ENCODE results near the gene SLC4A4. TPM values are rescaled to one million over a fixed set of nuclear protein-coding genes. Genes with fewer than 3 reads are reported as not detected.

Gene SLC4A4
- total RNA-seq, 1 experiment from 2014 or later = under 0.01 TPM

DNA sequence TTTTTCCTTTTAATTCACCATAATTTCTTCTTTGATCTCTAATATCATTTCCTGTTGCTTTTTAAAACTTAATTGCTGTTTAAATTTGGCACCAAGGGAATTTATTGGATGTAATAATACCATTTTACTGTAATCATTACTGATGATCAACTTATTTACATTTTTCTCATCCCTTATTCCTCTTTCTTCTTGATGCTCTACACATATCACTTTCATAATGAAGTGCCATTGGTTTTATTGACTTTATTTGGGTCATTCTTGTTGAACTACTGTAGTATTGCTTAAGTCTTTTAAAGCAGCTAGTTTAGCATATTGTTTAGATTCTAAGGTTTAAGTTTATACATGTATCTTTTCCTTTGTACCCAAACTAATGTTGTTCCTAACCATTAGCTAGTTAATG is 130.7 kb downstream of the SLC4A4 start:
- no peak for DNase-seq (ENCODE audit: low read depth)

DNA sequence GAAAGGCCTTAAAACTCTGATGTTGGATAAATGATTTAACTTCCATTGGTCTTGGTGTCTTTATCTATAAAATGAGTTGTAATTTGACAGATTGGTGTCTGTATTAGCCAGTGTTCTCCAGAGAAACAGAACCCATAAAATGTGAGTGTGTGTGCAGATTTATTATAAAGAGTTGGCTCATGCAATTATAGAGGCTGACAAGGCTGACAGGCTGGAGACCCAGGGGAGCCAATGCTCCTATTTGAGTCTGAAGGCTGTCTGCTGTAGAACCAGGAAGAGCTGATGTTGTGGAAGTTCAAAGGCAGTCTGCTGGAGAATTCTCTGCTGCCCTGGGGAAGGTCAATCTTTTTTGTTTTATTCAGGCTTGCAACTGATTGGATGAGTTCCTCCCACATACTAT is 131.7 kb downstream of the SLC4A4 start:
- DNase-seq (ENCODE audit: low read depth) = no peak

DNA sequence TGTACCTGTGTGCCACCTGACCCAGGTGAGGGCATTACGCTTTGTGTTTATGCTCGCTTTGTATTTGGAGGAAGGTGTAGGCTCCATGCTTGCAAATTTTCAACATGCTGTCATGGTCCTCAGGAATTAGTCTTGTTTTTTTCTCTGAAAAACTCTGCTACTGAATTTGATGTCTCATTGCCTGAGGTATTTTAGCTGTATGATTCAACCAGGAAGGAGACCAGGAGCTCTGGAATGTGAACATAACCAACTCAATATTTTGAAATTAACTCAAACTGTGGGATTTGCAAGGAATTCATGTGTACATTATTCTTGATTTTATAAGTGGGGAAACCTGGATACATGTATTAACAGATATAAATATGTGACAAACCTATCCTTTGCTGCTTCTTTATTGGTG is 134.1 kb downstream of the SLC4A4 start:
- no peak for DNase-seq (ENCODE audit: low read depth)

DNA sequence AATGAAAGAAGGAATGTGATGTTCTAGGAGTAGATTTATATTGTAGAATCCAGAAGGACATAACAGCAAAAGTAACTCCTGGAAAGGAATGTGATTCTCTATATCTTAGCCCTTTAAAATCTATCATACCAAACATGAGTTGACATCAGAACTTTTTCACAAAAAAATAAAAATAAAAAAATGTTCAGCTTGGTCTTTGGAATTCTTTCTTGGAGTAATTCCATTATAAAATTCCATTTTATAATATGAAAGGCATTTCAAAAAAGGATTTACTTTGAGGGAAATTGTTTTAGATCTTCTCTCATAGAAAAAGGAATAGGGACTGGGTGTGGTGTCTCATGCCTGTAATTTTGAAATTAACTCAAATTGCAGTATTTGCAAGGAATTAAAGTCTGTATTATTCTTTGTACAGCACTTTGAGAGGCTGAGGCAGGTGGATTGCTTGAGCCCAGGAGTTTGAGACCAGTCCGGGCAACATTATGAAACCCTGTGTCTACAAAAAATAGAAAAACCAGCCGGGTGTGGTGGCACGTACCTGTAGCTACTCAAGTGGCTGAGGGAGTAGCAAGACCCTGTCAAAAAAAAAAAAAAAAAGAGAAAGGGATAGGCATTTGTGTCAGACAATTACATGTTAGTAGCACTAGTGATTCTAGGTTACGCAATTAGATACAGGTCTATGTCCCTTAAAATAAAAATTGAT is 134.9 kb downstream of the SLC4A4 start:
- no peak for DNase-seq (ENCODE audit: low read depth)

DNA sequence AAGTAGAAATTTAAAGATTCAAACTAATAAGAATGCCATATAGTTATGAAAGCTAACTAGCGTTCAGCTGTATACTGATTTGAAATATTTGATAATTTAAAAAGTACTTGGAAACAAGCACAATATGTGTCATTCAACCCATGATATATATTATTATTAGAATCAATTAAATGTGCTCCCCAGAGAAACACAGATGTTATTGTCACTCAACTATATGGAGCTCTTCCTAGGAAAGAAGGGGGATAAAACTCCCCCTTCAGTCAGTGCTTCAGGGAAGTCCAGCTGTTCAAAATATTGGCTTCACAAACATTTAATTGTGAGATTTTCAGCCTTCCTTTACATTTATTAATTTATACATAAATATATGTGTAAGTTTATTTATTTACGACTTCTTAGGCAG is 135.9 kb downstream of the SLC4A4 start:
- DNase-seq (ENCODE audit: low read depth) = no peak

DNA sequence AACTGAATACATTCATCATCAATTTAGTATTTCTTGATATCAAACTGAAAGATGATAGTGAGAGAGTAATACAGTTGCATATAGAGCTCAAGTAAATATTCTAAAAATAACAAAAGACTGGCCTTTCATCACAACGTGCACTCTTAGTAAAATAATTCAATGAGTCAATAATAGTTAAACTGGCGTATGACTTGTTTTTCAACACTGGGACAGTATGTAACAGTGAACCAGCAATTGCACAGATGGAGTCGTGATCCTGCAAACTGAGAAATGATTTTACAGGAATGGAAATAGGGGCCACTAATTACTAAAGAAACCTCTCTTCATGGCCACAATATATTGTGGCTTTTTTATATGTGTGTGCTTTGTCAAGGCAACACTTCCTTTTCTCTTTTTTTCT is 137.4 kb downstream of the SLC4A4 start:
- no peak for DNase-seq (ENCODE audit: low read depth)

DNA sequence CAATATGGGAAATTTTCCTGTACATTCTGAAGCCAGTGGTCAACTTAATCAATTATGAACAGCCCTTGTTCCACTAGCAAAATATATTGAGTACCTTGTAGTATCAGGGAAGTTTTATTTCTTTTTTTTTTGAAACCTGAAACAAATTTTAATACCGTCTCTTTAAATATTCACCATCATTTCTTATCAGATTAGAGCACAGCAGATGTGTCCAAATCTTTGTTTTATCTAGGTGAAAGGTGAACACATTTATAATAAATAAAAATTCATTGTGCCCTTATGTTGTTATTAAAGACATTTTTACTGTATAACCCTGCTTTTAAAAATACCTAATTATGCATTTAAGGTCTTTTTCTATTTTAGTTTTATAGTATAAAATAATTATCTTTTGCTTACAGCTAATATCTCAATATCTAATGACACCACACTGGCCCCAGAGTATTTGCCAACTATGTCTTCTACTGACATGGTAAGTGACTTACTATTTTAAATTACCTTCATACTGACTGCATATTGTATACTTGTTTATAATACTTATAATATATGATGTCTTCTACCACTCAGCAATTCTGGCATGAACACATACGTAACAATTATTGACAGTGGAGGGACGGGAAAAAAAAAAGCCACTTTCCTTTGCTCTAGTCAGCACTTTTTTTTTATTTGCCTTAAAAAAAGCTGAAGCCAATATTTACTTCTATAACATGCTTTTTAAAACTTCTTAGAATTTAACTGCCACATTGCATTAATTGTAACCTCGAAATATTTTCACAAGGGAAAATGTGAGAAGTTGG is 147.9 kb downstream of the SLC4A4 start:
- no peak for DNase-seq (ENCODE audit: low read depth)

DNA sequence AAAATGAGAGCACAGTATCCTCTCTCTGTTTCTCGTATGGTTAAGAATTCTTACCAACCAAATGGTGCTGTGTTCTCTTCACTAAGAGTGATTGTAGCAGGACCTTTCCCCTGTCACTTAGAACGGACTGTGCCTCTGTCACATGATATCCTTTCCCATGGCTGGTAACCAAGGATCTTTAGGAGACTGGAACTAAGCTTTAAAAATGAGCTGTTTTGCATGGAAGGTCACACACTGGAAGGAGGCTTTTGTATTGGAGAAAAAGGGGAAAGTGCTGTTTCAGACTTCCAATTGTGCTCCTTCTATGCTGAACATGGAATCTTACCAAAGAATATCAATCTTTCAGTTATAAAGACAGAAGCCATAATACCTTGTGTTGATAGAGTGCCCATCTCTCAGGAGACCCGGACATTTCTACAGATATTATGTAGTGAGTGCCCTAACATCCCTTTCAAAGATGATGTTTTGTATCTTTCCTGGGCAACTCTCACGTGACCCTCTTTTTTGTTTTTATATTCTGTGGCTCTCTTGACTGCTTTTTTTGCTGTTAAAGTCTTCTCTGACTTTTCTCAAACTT is 148.6 kb downstream of the SLC4A4 start:
- DNase-seq (ENCODE audit: low read depth) = no peak

DNA sequence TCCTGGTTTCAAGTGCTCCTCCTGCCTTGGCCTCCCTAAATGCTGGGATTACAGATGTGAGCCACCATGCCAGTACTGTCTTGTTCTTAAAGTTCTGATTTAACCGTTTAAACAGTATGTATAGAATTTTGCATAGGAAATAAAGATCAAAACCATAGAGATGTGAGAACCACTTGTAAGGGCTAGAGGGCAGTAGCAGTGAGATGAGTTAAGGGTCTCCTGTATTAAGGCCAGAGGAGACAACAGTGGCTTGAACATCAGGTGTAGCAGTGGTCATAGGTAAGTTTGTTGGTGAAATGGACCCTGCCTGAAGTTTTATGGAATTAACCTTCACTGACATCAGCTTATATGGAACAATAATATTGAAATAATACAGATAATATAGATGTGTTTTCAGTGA is 155.7 kb downstream of the SLC4A4 start:
- DNase-seq (ENCODE audit: low read depth) = no peak

DNA sequence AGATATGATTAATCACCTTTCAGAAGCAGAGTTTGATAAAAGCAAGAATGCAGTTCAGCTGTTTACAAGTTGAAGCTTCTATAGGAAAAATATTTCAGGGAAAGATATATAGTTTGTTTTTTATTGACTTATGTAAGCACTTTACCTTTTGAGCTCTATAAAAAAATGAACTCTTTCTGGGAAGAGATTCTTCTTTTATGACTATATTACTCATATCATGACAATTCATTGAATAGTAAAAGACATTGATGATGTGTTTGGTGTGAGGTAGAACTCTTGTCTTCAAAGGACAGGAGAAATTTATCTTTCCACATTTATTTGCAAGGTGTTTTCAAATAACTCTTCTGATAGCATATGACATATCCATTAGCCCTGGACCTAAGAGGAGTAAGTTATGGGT is 156.6 kb downstream of the SLC4A4 start:
- DNase-seq (ENCODE audit: low read depth) = no peak

DNA sequence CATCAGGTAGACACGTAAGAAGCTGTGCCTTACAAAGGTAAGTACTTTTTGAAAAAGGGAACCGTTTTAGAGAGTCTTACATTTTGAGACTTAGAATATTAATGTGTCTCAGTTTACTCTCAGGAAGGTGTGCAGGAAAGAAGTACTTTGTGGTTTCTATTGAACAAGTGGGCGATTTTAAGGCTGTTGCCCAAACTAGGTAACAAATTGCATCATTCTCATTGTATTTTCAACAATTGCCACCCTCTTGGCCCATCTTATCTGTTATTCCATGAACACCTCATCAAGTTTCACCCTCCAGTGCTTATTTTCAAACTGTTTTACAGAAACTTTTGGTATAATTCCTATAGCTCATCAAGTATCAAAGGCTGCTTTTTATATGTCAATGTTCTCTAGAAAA is 158.3 kb downstream of the SLC4A4 start:
- no peak for DNase-seq (ENCODE audit: low read depth)

DNA sequence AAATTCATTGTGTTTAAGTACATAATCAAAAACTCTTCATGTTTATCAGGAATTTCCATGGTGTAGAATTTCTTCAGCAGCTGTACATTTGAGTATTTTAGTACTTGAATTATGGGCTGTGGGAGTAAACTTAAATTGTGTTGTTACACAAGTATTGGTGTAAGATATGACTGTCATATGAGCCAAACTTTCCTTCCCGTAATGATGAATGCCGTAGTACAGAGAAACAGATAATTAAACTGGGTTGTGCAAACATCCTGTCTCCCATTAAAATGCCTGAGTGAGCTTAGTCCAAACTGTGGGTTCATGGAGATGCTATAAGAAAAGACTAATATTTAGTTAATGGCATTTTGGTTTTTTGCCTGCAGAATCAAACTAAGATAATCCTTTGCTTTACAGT is 159.2 kb downstream of the SLC4A4 start:
- DNase-seq (ENCODE audit: low read depth) = no peak

DNA sequence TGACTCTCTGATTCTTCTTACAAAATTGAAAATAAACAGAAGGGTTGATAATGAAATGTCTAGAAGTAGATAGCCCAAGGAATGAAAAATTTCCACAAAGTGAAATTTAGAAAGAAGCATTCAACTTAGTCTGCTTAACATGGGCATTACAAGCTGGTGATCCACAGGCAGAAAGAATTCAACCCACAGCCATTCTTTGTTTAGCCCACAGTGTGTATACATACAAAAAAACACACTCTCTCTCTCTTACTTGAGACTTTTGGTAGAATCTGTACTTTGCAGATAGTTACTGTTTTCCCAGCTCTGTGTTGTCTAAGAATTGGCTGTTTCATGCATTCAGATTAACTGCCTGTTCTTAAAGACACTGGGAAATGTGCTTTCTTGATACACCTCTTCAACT is 159.8 kb downstream of the SLC4A4 start:
- no peak for DNase-seq (ENCODE audit: low read depth)

DNA sequence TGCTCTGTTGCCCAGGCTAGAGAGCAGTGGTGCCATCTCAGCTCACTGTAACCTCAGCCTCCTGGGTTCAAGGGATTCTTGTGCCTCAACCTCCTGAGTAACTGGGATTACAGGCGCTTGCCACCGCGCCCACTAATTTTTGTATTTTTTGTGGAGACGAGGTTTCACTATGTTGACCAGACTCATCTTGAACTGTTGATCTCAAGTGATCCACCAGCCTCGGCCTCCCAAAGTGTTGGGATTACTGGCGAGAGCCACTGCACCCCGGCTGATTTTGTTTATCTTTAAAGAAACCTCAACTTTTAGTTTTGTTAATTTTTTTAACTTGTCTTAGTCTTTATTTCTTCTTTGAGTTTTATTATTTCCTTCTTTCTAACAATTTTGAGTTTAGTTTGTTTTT is 163.2 kb downstream of the SLC4A4 start:
- no peak for DNase-seq (ENCODE audit: low read depth)

DNA sequence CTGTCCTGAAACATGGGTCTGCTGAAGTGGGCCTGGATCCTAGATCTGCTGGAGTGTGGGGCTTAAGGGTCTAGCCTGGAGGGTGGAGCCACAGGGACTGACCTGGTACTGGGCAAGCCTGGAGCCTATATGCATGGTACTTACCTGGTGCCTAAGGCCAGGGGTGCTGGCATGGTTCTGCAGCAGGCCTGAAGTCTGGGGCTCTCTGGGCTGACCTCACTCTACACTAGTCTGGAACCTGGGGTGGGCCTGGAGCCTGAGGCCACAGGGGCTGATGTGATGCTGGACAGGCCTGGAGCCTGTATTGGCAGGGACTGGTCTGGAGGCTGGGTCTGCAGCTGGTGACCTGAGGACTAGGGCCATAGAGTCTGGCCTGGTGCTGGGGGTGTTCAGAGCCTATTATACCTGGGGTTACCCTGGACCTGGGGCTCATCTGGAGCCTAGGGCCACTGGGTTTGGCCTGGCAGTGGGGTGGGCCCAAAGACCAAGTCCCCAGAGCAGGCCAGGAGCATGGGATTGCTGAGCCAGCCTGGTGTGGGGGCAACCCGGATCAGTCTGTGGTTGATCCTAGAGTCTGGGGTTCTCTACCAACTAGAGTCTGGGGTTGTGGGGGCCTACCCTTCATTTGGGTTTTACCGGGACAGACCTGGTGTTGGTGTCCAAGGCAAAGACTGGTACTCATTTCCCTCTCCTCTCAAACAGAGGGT is 179.6 kb downstream of the SLC4A4 start:
- DNase-seq (ENCODE audit: low read depth) = no peak

DNA sequence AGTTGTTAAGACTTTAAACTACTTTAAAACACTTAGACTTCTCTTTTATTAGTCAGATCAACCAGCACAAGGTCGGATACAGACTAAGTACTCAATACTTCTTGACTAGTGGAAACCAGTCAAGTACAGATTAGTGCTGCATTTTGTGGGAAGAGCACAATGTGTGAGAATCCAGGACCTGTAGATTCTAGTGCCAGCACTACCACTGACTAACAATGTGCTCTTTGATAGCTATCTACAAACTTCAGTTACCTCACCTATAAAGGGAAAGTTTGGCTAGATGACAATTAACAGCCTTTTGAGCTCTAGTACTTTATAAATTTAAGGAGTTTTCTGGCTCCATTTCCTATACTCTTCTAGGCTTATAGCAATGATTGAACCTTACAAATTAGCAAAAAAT is 181.5 kb downstream of the SLC4A4 start:
- no peak for DNase-seq (ENCODE audit: low read depth)

DNA sequence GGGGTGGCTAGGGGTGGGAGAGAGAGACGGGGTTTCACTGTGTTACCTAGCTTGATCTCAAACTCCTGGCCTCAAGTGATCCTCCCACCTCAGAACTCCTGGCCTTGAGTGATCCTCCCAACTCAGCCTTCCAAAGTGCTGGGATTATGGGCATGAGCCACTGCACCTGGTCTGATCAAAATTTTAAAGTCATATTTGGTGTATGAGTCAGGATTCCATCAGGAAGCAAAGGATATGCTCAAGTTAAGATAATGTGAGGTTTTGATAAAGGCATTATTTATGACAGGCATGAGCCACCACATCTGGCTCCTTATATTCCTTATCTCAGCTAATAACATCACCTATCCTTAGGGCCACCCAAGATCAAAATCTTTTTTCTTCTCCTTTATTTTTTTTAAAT is 182.0 kb downstream of the SLC4A4 start:
- DNase-seq (ENCODE audit: low read depth) = no peak

DNA sequence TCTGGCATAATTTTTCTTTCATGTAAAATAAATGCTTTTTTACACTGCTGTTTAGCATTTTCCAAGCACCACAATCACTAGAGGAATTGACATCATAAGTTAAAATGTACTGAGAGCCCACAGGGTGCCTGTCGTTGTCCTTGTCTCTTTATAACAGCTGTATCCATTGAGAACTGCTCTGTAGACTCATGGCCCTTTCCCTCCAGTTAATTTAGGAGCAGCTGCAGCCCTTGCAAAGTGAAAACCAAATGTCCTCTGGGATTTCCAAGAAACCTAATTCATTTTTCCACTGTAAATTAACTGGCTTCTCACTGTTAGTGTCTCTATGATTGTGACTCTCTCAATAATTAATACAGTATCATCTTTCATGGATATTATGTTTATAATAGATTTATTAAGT is 185.9 kb downstream of the SLC4A4 start:
- no peak for DNase-seq (ENCODE audit: low read depth)

DNA sequence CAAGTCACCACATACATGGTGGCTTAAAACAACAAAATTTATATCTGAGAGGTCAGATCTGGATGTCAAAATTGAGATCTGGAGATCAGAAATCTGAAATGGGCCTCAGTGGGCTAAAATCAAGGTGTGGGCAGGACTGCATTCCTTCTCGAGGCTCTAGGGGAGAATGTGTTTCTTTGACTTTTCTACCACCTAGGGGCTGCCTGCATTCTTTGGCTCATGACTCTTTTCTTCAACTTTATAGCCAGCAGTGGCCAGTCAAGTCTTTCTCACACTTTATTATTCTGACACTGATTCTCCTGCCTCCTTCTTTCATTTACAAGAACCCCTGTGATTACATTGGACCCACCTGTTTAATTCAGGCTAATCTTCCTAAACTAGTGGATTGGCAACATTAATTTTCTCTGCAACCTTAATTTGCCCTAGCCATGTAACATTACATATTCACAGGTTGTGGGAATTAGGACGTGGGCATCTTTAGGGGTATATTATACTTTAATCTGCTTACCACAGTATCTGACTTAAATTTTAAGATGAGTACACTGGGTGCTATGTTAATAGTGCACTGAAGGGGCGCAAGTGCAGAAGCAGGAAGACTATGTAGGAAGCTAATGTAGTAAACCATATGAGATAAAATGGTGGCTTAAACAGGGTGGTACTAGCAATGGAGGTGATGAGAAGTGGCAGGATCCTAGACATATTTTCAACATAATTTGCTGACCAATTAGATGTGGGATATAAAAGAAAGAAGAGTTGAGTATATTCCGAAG is 188.0 kb downstream of the SLC4A4 start:
- no peak for DNase-seq (ENCODE audit: low read depth)

DNA sequence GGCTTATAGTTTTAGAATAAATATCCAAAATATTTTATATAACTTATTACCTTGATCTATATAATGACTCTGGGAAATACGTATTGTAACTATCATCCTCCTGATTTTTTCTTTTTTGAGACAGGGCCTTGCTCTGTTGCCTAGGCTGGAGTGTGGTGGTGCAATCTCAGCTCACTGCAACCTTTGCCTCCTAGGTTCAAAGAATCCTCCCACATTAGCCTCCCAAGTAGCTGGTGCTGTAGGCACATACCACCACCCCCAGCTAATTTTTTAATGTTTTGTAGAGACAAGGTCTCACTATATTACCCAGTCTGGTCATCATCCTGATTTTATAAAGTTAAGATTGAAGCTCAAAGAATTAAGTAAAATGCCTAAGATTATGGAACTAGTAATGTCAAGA is 193.6 kb downstream of the SLC4A4 start:
- DNase-seq (ENCODE audit: low read depth) = no peak

DNA sequence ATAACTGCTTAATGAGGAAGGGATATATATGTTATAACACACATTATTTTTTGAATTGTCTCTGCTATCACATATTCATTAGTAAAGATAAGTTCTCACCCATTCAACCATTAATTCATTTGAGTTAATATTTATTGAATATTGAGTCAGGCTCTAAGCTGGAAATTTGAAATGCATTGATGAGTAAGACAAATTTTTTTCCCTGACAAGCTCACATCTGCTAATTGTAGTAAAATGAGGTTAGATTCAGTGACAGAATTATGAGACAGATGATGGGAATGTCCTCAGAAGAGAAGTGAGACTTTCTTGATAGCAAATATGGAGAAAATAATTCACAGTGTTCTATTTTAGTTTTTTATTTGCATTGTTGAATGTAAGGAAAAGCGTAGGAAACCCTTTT is 194.3 kb downstream of the SLC4A4 start:
- no peak for DNase-seq (ENCODE audit: low read depth)

DNA sequence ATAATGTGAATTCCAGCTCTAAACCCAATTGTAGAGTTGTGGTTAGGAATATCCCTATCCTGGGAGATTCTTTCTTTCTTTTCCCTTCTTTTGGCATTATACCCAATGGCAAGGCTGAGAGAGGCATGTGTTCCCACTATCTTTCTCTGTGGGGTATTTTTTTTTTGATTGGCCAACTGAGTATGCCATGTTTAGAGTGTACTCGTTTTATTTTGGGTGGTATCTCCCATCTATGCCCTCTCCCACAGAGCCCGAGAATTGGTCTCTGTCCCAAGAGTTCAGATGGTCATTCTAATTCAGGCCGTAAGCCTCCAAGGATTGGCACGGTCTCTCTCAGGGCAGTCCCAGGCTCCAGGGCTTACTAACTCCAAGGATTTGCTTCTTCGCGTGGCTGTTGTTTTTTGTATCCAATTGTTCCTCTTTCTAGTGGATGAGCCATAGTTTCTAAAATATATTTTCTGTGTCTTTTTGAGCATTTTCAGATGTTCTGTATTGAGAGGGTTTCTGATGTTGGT is 198.8 kb downstream of the SLC4A4 start:
- no peak for DNase-seq (ENCODE audit: low read depth)
